OCI-LY3 (cell line): ENCODE measurements around the gene MRPS35.

Source experiments
- CTCF ChIP-seq: fragments of 200-600, 300-600 bp; sonication (generic); IDR thresholded peaks from 2 replicates; pipeline ENCODE4 v1.5.1; 2014; ENCODE audit warnings: antibody characterized with exemption, low read length, low read depth
- EZH2phosphoT487 ChIP-seq: fragments of 200-600 bp; shearing (Covaris generic); IDR thresholded peaks from 2 replicates; pipeline ENCODE4 v1.6.1; 2018; ENCODE audit warnings: antibody characterized with exemption, mixed run types, low read depth

GRCh38 chr12:27805238-27805637, 94.6 kb downstream of the MRPS35 start:
- no peak for TF ChIP-seq CTCF
- TF ChIP-seq EZH2phosphoT487, result no peak
